ENCODE data around the gene RASGRF1. TPM values are rescaled to one million over a fixed set of nuclear protein-coding genes. Genes with fewer than 3 reads are reported as not detected.

The RASGRF1 gene
- total RNA-seq, 1 donor from 2014 or later = 11.4 TPM

DNA sequence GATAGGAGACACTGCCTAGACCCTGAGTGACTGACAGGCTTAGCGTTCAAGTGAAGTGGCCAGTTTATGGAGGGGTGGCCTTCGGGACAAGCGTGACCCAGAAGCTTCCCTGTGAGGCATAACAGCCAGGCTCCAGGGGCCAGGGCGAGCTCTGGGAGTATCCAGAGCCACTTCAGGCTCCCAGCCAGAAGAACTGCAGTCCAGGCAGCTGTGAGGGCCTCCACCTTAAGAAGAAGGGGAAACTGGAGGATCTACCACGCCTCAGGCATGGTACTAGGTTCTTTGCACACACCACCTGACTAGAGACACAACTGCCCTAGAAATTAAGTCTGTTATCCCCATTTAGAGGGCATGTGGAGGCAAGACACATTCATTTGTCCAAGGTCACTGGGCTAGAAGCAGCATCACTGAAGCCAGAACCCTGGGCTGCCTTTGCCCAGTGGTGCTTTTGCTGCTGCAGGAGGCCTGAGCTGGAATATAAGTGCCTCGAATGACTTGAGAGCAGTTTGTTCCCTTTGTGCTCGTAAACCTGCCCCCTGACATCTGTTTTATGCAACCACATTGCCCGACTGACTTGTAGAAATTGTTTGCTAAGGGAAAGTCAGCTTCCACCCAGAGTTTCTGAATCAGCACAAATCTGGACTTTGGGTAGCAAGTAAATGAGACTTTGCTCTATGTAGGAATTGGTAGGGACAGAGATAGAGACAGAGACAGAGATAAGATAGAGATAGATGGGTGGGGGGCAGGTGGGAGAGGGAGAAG is 23.3 kb downstream of the RASGRF1 start:
- ATAC-seq (ENCODE audit: low read depth) (no peak), DNase-seq (no peak)
- Mint-ChIP-seq H3K4me3 (no peak overlapping the region), H3K27ac (no peak overlapping the region), H3K27me3 (peaks cover 3% of the 10 kb centered on the region), H3K4me1 (no peaks in the 10 kb centered on the region), H3K9me3 (no peaks in the 10 kb centered on the region), H3K36me3 (ENCODE audit: low read depth) (no peaks in the 10 kb centered on the region)
- CTCF ChIA-PET = no interaction called here
- intact Hi-C loops (cut with micrococcal nuclease) = no loop called here
- POLR2A ChIA-PET = no interaction called here
- TF ChIP-seq, protein P1, sequence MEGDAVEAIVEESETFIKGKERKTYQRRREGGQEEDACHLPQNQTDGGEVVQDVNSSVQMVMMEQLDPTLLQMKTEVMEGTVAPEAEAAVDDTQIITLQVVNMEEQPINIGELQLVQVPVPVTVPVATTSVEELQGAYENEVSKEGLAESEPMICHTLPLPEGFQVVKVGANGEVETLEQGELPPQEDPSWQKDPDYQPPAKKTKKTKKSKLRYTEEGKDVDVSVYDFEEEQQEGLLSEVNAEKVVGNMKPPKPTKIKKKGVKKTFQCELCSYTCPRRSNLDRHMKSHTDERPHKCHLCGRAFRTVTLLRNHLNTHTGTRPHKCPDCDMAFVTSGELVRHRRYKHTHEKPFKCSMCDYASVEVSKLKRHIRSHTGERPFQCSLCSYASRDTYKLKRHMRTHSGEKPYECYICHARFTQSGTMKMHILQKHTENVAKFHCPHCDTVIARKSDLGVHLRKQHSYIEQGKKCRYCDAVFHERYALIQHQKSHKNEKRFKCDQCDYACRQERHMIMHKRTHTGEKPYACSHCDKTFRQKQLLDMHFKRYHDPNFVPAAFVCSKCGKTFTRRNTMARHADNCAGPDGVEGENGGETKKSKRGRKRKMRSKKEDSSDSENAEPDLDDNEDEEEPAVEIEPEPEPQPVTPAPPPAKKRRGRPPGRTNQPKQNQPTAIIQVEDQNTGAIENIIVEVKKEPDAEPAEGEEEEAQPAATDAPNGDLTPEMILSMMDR (IDR thresholded peaks at IDR 0.05) = no peak

DNA sequence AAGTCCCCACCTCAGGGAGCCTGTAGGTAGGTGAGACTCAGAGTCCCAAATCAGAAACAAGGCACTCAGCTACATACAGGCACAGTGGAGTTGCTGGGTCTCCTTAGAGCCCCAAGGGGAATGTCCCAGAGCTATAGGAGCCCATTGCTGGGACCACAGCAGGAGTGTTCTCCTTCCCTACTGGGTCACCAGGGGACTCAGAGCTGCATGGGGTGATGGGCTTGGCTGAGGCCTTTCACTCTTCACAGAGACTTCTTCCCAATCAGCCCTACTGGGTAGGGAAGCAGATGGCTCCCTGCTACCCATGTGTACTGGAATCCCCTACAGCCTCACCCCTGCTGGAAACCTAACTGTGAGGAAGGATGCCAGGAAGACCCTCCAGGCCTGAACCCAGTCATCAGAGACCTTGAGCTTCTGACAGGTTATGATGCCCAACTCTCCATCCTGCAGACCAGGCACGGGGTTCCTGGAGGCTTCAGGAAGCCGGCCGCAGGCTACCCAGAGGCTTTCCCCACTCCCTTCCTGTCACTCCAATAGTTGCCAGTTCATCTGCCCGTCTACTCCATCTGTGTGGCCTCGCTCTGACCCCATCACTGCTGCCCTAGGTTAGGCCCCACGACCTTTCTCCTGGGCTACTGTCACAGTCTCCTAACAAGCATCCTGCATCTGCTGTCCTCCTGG is 24.0 kb downstream of the RASGRF1 start:
- intact Hi-C loops (cut with micrococcal nuclease) = no loop called here
- DNase-seq = no peak
- CTCF ChIA-PET = no interaction called here
- Mint-ChIP-seq H3K9me3 (no peaks in the 10 kb centered on the region), H3K36me3 (ENCODE audit: low read depth) (no peaks in the 10 kb centered on the region), H3K27me3 (peaks cover 3% of the 10 kb centered on the region), H3K4me3 (no peak overlapping the region), H3K27ac (no peak overlapping the region), H3K4me1 (no peaks in the 10 kb centered on the region)
- TF ChIP-seq, protein P1 (IDR thresholded peaks at IDR 0.05) = no peak
- POLR2A ChIA-PET = no interaction called here
- no peak for ATAC-seq (ENCODE audit: low read depth)

DNA sequence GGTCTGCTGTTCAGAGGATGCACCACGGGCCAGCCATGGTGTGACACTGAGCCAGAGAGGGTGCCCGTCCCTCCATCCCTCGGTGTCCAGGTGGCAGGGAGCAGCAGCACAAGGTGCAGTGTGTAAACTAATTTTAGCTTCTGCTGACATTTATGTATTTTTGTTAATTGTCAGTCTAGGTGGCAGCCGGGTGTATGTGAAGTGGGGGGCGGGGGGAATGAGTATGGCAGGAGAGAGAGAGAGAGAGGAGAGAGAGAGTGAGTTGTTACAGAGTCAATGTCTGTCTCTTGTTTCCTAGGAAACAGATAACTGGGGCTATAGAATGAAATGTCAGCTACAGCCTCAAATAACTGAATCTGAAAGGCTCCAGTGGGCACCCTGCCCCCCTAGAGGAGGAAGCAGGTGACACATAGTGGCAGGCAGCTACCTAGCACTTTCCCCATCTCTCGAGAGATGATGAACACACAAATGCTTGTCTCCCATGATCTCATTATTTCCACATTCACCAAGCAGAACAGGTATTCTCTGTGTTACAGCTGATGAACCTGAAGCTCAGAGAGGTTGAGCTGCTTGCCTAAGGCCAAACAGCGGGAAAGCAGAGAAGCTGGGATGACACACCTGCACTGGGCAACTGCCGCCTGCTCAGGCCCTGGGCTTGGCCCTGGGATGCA is 24.7 kb downstream of the RASGRF1 start:
- Mint-ChIP-seq H3K36me3 (ENCODE audit: low read depth) (no peaks in the 10 kb centered on the region), H3K4me1 (no peaks in the 10 kb centered on the region), H3K4me3 (no peak overlapping the region), H3K9me3 (no peaks in the 10 kb centered on the region), H3K27ac (no peak overlapping the region), H3K27me3 (peaks cover 3% of the 10 kb centered on the region)
- ChIA-PET CTCF (interaction anchor here (0.6 kb wide), 1 partner anchor 119 kb away, joined by 3 read pairs; no protein-coding TSS in a partner anchor), POLR2A (no interaction called here)
- TF ChIP-seq, protein P1 (IDR thresholded peaks at IDR 0.05) = no peak
- ATAC-seq (ENCODE audit: low read depth) (peak; percentile 37), DNase-seq (no peak)
- intact Hi-C loops (cut with micrococcal nuclease) = no loop called here

DNA sequence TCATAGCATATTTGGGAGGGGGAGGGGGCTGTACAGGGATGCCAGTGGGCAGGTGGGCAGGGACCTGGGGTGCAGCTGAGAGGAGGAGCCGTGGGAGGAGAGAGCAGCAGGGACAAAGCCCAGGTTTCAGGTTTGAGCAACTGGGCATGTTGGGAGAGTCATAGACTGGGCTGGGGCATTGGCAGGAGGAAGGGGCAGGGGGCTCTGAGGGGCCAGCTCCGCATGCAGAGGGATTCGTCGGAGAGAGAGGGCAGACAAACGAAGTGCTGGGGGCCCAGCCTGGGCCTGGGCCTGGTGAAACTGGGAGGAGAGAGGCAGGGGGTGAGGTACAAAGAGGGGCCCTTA is 25.2 kb downstream of the RASGRF1 start:
- DNase-seq (no peak), ATAC-seq (ENCODE audit: low read depth) (no peak)
- intact Hi-C loops (cut with micrococcal nuclease) = no loop called here
- TF ChIP-seq, protein P1 (IDR thresholded peaks at IDR 0.05) = no peak
- Mint-ChIP-seq H3K27ac (no peak overlapping the region), H3K27me3 (peaks cover 3% of the 10 kb centered on the region), H3K9me3 (no peaks in the 10 kb centered on the region), H3K4me1 (no peaks in the 10 kb centered on the region), H3K36me3 (ENCODE audit: low read depth) (no peaks in the 10 kb centered on the region), H3K4me3 (no peak overlapping the region)
- CTCF ChIA-PET = interaction anchor here (0.6 kb wide), 1 partner anchor 120 kb away, joined by 3 read pairs; no protein-coding TSS in a partner anchor
- POLR2A ChIA-PET = no interaction called here

DNA sequence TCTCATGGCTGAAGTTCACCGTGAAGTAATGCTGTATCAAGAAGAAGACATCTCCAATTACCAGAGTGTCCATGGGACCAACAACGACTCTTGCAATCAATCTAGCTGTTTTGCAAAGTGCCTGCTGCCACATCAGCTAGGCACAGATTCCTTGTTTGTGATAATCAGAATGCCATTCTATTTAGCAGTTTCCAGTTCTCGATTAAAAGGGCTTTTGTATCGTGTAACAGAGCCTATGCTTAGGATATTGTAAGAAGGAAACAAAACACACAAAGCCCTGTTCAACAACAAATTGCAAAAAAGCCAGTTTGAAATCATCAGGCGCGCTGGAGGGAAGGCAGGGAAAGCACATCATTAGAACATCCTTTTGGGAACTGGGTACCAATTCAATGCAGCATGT is 26.1 kb downstream of the RASGRF1 start:
- intact Hi-C loops (cut with micrococcal nuclease) = no loop called here
- Mint-ChIP-seq H3K27me3 (peaks cover 7% of the 10 kb centered on the region), H3K4me3 (no peak overlapping the region), H3K4me1 (no peaks in the 10 kb centered on the region), H3K36me3 (ENCODE audit: low read depth) (no peaks in the 10 kb centered on the region), H3K9me3 (no peaks in the 10 kb centered on the region), H3K27ac (no peak overlapping the region)
- TF ChIP-seq, protein P1 (IDR thresholded peaks at IDR 0.05) = no peak
- CTCF ChIA-PET = no interaction called here
- DNase-seq = no peak
- POLR2A ChIA-PET = no interaction called here
- no peak for ATAC-seq (ENCODE audit: low read depth)

All from activated B cell treated with CpG ODN at 0.5 μM for 24 hours (primary cell).